ENCODE results near the gene RP2.

DNA sequence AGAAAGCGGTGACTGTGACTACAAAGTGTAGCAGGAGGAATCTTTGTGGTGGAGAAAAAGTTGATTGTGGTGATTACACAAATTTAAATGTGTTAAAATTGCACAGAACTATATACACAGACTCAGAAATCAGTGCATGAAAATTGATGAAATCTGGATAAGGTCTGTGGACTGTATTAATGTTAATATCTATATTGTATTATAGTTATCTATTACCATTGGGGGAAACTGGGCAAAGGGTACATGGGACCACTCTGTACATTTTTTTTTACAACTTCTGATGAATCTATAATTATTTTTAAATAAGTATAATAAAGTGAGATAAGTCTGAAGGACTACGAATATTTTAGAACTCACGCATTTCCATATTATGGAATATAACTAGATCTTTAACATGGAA, 73.6 kb downstream of the RP2 start:
- TF ChIP-seq POLR2A (IDR thresholded peaks at IDR 0.05) (no peak), EP300 (IDR thresholded peaks at IDR 0.05) (no peak)
- TF ChIP-seq, protein P1, sequence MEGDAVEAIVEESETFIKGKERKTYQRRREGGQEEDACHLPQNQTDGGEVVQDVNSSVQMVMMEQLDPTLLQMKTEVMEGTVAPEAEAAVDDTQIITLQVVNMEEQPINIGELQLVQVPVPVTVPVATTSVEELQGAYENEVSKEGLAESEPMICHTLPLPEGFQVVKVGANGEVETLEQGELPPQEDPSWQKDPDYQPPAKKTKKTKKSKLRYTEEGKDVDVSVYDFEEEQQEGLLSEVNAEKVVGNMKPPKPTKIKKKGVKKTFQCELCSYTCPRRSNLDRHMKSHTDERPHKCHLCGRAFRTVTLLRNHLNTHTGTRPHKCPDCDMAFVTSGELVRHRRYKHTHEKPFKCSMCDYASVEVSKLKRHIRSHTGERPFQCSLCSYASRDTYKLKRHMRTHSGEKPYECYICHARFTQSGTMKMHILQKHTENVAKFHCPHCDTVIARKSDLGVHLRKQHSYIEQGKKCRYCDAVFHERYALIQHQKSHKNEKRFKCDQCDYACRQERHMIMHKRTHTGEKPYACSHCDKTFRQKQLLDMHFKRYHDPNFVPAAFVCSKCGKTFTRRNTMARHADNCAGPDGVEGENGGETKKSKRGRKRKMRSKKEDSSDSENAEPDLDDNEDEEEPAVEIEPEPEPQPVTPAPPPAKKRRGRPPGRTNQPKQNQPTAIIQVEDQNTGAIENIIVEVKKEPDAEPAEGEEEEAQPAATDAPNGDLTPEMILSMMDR (IDR thresholded peaks at IDR 0.05): no peak
